Glutamatergic neuron (in vitro differentiated cells): ENCODE measurements around the gene TRIM8. TPM values are rescaled to one million over a fixed set of nuclear protein-coding genes. Genes with fewer than 3 reads are reported as not detected.

Experiments used
- DNase-seq: peaks from one replicate; pipeline ENCODE4 v3.0.0; 2022
- H3K27ac Mint-ChIP-seq: one replicate; pipeline ENCODE4 v1.8.0; 2020; ENCODE audit warnings: mild to moderate bottlenecking, mixed read lengths, inconsistent platforms; ENCODE audit not compliant: unreplicated experiment
- H3K27me3 Mint-ChIP-seq: one replicate; pipeline ENCODE4 v1.8.0; 2020; ENCODE audit warnings: mild to moderate bottlenecking, moderate library complexity, mixed read lengths, inconsistent platforms; ENCODE audit not compliant: unreplicated experiment
- H3K36me3 Mint-ChIP-seq: one replicate; pipeline ENCODE4 v1.8.0; 2020; ENCODE audit warnings: mild to moderate bottlenecking, mixed read lengths, inconsistent platforms; ENCODE audit not compliant: unreplicated experiment
- H3K4me1 Mint-ChIP-seq: one replicate; pipeline ENCODE4 v1.8.0; 2020; ENCODE audit warnings: mild to moderate bottlenecking, low read depth, mixed read lengths, inconsistent platforms; ENCODE audit not compliant: unreplicated experiment
- H3K4me3 Mint-ChIP-seq: one replicate; pipeline ENCODE4 v1.8.0; 2020; ENCODE audit warnings: mild to moderate bottlenecking, mixed read lengths, inconsistent platforms; ENCODE audit not compliant: unreplicated experiment
- H3K9me3 Mint-ChIP-seq: one replicate; pipeline ENCODE4 v1.8.0; 2020; ENCODE audit warnings: mild to moderate bottlenecking, moderate library complexity, mixed read lengths, inconsistent platforms; ENCODE audit not compliant: unreplicated experiment
- total RNA-seq: library from RNA; stranded (reverse); fragmentation: NEBNext Ultra II Directional; extraction: Animal tissue kit (Norgen Biotek cat#: 25700); gene quantifications from one replicate; pipeline ENCODE4 v1.2.1, GENCODE V29; 2021; ENCODE audit not compliant: unreplicated experiment
- TF ChIP-seq, protein P1 (sequence below): fragments of 200-600 bp; sonication (generic); IDR thresholded peaks from one replicate; pipeline ENCODE4 v1.5.0; 2021; ENCODE audit not compliant: partially characterized antibody, unreplicated experiment

Gene TRIM8
- total RNA-seq, 1 donor from 2014 or later, result 74.8 TPM

DNA sequence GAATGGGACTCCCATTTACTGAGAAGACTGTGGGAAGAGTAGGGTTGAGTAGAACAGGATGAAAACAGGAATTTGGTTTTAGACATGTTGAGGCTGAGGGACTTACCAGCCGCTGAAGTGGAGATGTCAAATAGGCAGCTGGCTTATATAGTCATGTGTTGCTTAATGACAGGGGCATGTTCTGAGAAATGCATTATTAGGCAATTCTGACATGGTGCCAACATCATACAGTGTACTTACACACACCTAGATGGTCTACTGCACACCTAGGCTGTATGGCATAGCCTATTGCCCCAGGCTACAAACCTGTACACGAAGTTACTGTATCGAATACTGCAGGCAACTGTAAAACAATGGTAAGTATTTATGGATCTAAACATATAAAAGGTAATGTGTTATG, 52.5 kb downstream of the TRIM8 start:
- Mint-ChIP-seq H3K27ac (peak overlapping the region; percentile 20), H3K36me3 (peaks cover 10% of the 10 kb centered on the region), H3K27me3 (peaks cover 4% of the 10 kb centered on the region), H3K4me1 (no peaks in the 10 kb centered on the region), H3K9me3 (no peaks in the 10 kb centered on the region), H3K4me3 (no peak overlapping the region)
- DNase-seq, result no peak
- TF ChIP-seq, protein P1, sequence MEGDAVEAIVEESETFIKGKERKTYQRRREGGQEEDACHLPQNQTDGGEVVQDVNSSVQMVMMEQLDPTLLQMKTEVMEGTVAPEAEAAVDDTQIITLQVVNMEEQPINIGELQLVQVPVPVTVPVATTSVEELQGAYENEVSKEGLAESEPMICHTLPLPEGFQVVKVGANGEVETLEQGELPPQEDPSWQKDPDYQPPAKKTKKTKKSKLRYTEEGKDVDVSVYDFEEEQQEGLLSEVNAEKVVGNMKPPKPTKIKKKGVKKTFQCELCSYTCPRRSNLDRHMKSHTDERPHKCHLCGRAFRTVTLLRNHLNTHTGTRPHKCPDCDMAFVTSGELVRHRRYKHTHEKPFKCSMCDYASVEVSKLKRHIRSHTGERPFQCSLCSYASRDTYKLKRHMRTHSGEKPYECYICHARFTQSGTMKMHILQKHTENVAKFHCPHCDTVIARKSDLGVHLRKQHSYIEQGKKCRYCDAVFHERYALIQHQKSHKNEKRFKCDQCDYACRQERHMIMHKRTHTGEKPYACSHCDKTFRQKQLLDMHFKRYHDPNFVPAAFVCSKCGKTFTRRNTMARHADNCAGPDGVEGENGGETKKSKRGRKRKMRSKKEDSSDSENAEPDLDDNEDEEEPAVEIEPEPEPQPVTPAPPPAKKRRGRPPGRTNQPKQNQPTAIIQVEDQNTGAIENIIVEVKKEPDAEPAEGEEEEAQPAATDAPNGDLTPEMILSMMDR, result no peak

DNA sequence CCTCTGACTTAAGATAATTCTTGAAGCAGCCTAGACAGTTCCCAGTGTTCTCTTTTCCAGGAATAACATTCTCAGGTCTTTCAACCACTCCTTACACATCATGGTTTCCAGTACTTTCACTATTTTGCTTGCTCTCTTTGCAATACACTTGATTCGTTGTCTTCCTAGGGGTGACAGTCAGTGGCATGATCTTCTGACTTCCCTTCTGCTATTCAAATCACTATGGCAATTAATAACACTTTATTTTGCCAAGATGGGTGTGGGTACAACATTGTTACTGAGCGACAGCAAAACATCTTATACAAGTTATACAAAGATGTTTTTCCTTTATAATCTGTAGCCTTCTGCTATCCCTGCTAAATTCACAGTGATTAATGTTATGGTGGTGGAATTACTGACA, 54.6 kb downstream of the TRIM8 start:
- H3K27me3 Mint-ChIP-seq, result peaks cover 4% of the 10 kb centered on the region
- no peak for DNase-seq

DNA sequence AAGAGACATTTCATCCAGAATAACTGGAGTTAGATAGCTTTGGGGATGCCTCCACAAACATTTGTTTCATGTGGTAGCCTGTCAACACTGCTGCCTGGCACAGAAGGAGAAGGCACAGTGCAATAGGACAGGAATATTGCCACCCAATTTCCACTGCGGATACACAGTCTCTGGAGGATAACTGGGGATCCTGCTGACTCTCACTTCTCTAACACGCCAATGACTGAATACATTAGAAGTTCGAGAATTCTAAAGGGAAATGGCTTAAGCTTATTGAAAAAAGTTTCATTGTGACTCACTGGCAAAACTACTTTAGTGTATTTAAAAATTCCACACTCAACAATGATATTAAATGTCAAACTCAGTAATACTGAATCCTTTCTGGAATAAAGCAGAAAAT, 57.0 kb downstream of the TRIM8 start:
- Mint-ChIP-seq H3K4me3 (no peak overlapping the region), H3K9me3 (peaks cover 2% of the 10 kb centered on the region), H3K27me3 (no peaks in the 10 kb centered on the region), H3K36me3 (peaks cover 10% of the 10 kb centered on the region), H3K27ac (no peak overlapping the region), H3K4me1 (peaks cover 6% of the 10 kb centered on the region)
- no peak for DNase-seq
- TF ChIP-seq, protein P1, result no peak

More for the DNA sequence above, 54.6 kb downstream of the TRIM8 start:
- TF ChIP-seq, protein P1, result no peak
- no peaks in the 10 kb centered on the region for H3K4me1 Mint-ChIP-seq
- no peaks in the 10 kb centered on the region for H3K9me3 Mint-ChIP-seq
- no peak overlapping the region for H3K27ac Mint-ChIP-seq
- peaks cover 10% of the 10 kb centered on the region for H3K36me3 Mint-ChIP-seq
- H3K4me3 Mint-ChIP-seq, result no peak overlapping the region

DNA sequence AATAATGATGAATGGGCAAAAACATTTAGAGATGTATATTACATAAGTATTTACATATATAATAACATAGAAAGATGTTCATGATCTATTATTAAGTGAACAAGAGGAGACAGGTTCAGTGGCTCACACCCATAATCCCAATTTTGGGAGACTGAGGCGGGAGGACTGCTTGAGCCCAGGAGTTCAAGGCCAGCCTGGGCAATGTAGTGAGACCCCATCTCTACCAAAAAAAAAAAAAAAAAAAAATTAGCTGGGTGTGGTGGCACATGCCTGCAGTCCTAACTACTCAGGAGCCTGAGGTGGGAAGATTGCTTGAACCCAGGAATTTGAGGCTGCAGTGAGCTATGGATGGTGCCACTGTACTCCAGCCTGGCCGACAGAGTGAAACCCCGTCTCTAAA, 57.5 kb downstream of the TRIM8 start:
- DNase-seq, result no peak

DNA sequence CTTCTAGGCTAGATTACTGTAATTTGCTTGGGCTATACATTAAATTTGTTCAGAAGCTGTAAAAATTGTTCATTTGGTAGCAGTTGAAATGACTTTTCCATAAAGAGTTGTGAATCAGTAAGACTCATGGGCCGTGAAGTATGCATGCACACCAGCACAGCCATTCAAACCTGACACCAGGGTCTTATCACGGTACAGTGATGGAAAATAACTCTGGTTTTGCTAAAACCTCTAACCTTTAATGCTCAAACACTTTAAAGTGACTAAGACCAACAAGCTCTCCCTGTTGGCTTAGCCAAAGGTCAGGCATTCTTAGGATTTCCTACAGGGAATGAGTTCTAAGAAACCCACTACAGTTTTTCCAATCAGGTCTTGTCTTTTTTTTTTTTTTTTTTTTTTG, 58.5 kb downstream of the TRIM8 start:
- no peak overlapping the region for H3K4me3 Mint-ChIP-seq
- peaks cover 2% of the 10 kb centered on the region for H3K9me3 Mint-ChIP-seq
- H3K27me3 Mint-ChIP-seq, result no peaks in the 10 kb centered on the region
- H3K27ac Mint-ChIP-seq, result no peak overlapping the region
- TF ChIP-seq, protein P1, result no peak
- H3K4me1 Mint-ChIP-seq, result peaks cover 6% of the 10 kb centered on the region
- H3K36me3 Mint-ChIP-seq, result peaks cover 1% of the 10 kb centered on the region
- DNase-seq, result no peak

More for the DNA sequence above, 57.5 kb downstream of the TRIM8 start:
- Mint-ChIP-seq H3K27me3 (no peaks in the 10 kb centered on the region), H3K4me3 (no peak overlapping the region), H3K9me3 (peaks cover 2% of the 10 kb centered on the region), H3K27ac (no peak overlapping the region), H3K4me1 (peaks cover 6% of the 10 kb centered on the region), H3K36me3 (peaks cover 6% of the 10 kb centered on the region)
- TF ChIP-seq, protein P1, result no peak
